GM19463 (cell line): ENCODE data around the gene SCN8A.
"Not testable (repeated sequence)": the region's sequence is repeated elsewhere in the genome, so short reads cannot be mapped to it uniquely, and the experiment has no call there.

Experiments used
- ATAC-seq: cut with Tn5 transposase; IDR thresholded peaks from one replicate; pipeline ENCODE4 v1.9.1; 2021; ENCODE audit warnings: mild to moderate bottlenecking, moderate library complexity; ENCODE audit not compliant: unreplicated experiment

SCN8A gene

GRCh38 chr12:51827925-51828818 is 237.1 kb downstream of the SCN8A start:
- ATAC-seq = no peak

- ATAC-seq = no peak
Measured at GRCh38 chr12:51829011-51829481, 238.0 kb downstream of the SCN8A start.

GRCh38 chr12:51829641-51830040 is 238.6 kb downstream of the SCN8A start:
- ATAC-seq = no peak

- ATAC-seq = not testable (repeated sequence)
Measured at GRCh38 chr12:51831817-51832216, 240.8 kb downstream of the SCN8A start.

GRCh38 chr12:51832354-51833107 is 241.5 kb downstream of the SCN8A start:
- ATAC-seq = no peak

- ATAC-seq = no peak
Measured at GRCh38 chr12:51833448-51834227, 242.6 kb downstream of the SCN8A start.

- ATAC-seq = no peak
Measured at GRCh38 chr12:51834411-51834810, 243.4 kb downstream of the SCN8A start.

- ATAC-seq = no peak
Measured at GRCh38 chr12:51836041-51836826, 245.2 kb downstream of the SCN8A start.

- no peak for ATAC-seq
Measured at GRCh38 chr12:51836827-51837173, 245.8 kb downstream of the SCN8A start.

- ATAC-seq = no peak
Measured at GRCh38 chr12:51837286-51837685, 246.3 kb downstream of the SCN8A start.

GRCh38 chr12:51838036-51838435 is 247.0 kb downstream of the SCN8A start:
- no peak for ATAC-seq

- ATAC-seq = no peak
Measured at GRCh38 chr12:51838762-51839161, 247.7 kb downstream of the SCN8A start.

GRCh38 chr12:51839310-51839947 is 248.4 kb downstream of the SCN8A start:
- no peak for ATAC-seq

GRCh38 chr12:51840966-51841365 is 249.9 kb downstream of the SCN8A start:
- no peak for ATAC-seq

- ATAC-seq = no peak
Measured at GRCh38 chr12:51841727-51842126, 250.7 kb downstream of the SCN8A start.

GRCh38 chr12:51844854-51845253 is 253.8 kb downstream of the SCN8A start:
- ATAC-seq = no peak

GRCh38 chr12:51845482-51845881 is 254.4 kb downstream of the SCN8A start:
- ATAC-seq = no peak

- ATAC-seq = no peak
Measured at GRCh38 chr12:51846271-51846691, 255.2 kb downstream of the SCN8A start.

GRCh38 chr12:51846911-51847642 is 256.0 kb downstream of the SCN8A start:
- no peak for ATAC-seq
